Osteoblast (primary cell): ENCODE results near the gene HYAL4. TPM values are rescaled to one million over a fixed set of nuclear protein-coding genes. Genes with fewer than 3 reads are reported as not detected.

Experiments used
- DNase-seq: peaks from one replicate; pipeline ENCODE4 v3.0.0; 2011; ENCODE audit warnings: low spot score, mixed read lengths; ENCODE audit not compliant: insufficient read length; ENCODE audit errors: missing footprints
- H2AFZ ChIP-seq: 2 replicates; pipeline ENCODE4 v1.6.0; 2011; ENCODE audit warnings: mild to moderate bottlenecking, low read length
- H3K27ac ChIP-seq: 2 replicates; pipeline ENCODE4 v1.5.1; 2011; ENCODE audit warnings: mild to moderate bottlenecking, low read depth, low read length, moderate library complexity
- H3K27me3 ChIP-seq: 2 replicates; pipeline ENCODE4 v1.6.0; 2012; ENCODE audit warnings: mild to moderate bottlenecking, control low read depth, inconsistent platforms, low read length, moderate library complexity; ENCODE audit not compliant: insufficient read depth
- H3K36me3 ChIP-seq: 2 replicates; pipeline ENCODE4 v1.5.1; 2011; ENCODE audit warnings: mild to moderate bottlenecking, low read length, control low read depth, moderate library complexity; ENCODE audit not compliant: insufficient read depth
- H3K4me1 ChIP-seq: 2 replicates; pipeline ENCODE4 v1.5.1; 2011; ENCODE audit warnings: mild to moderate bottlenecking, low read length, control low read depth, moderate library complexity; ENCODE audit not compliant: insufficient read depth
- H3K4me2 ChIP-seq: 2 replicates; pipeline ENCODE4 v1.6.0; 2011; ENCODE audit warnings: mild to moderate bottlenecking, low read length; ENCODE audit not compliant: insufficient read depth
- H3K4me3 ChIP-seq: fragments of 200-600 bp; sonication (generic); 3 replicates; pipeline ENCODE4 v1.5.1; 2012; ENCODE audit warnings: mild to moderate bottlenecking, low read length, inconsistent platforms; ENCODE audit not compliant: insufficient read depth
- H3K79me2 ChIP-seq: 2 replicates; pipeline ENCODE4 v1.6.0; 2012; ENCODE audit warnings: mild to moderate bottlenecking, low read length, control low read depth, inconsistent platforms; ENCODE audit not compliant: insufficient read depth
- H3K9me3 ChIP-seq: 2 replicates; pipeline ENCODE4 v1.5.1; 2011; ENCODE audit warnings: low read depth, low read length, control low read depth
- H4K20me1 ChIP-seq: 2 replicates; pipeline ENCODE4 v1.6.0; 2012; ENCODE audit warnings: mild to moderate bottlenecking, low read length, control low read depth; ENCODE audit not compliant: insufficient read depth
- CTCF ChIP-seq: IDR thresholded peaks from 2 replicates; pipeline ENCODE4 v1.5.1; 2011; ENCODE audit warnings: mild to moderate bottlenecking, low read depth, low read length, moderate library complexity; ENCODE audit errors: extremely low read depth
- total RNA-seq: library from RNA; depleted of rRNA; stranded (reverse); fragments of >200 nt; gene quantifications from 2 replicates; pipeline ENCODE4 v1.2.3, GENCODE V29; 2012

The HYAL4 gene
- total RNA-seq, 1 donor: not detected

- no peak for TF ChIP-seq CTCF
- no peaks in the 10 kb centered on the region for H3K79me2 ChIP-seq
- no peak overlapping the region for H3K4me2 ChIP-seq
- no peaks in the 10 kb centered on the region for H3K4me1 ChIP-seq
- no peaks in the 10 kb centered on the region for H3K27me3 ChIP-seq
- DNase-seq: no peak
- H3K36me3 ChIP-seq: no peaks in the 10 kb centered on the region
- no peak overlapping the region for H3K27ac ChIP-seq
- H3K9me3 ChIP-seq: no peaks in the 10 kb centered on the region
- no peak overlapping the region for H3K4me3 ChIP-seq
- no peak overlapping the region for H2AFZ ChIP-seq
- no peaks in the 10 kb centered on the region for H4K20me1 ChIP-seq
Measured at GRCh38 chr7:123864436-123864835, 19.5 kb downstream of the HYAL4 start.

GRCh38 chr7:123864966-123865365 is 20.0 kb downstream of the HYAL4 start:
- H3K79me2 ChIP-seq: no peaks in the 10 kb centered on the region
- H3K4me3 ChIP-seq: no peak overlapping the region
- H3K36me3 ChIP-seq: no peaks in the 10 kb centered on the region
- no peak overlapping the region for H3K4me2 ChIP-seq
- no peak for DNase-seq
- H3K27me3 ChIP-seq: no peaks in the 10 kb centered on the region
- H3K4me1 ChIP-seq: no peaks in the 10 kb centered on the region
- no peaks in the 10 kb centered on the region for H3K9me3 ChIP-seq
- no peak overlapping the region for H2AFZ ChIP-seq
- no peaks in the 10 kb centered on the region for H4K20me1 ChIP-seq
- no peak for TF ChIP-seq CTCF
- no peak overlapping the region for H3K27ac ChIP-seq

- H3K4me2 ChIP-seq: no peak overlapping the region
- H4K20me1 ChIP-seq: no peaks in the 10 kb centered on the region
- no peaks in the 10 kb centered on the region for H3K4me1 ChIP-seq
- no peak overlapping the region for H3K4me3 ChIP-seq
- H3K27me3 ChIP-seq: no peaks in the 10 kb centered on the region
- H3K36me3 ChIP-seq: no peaks in the 10 kb centered on the region
- no peaks in the 10 kb centered on the region for H3K79me2 ChIP-seq
- H3K9me3 ChIP-seq: no peaks in the 10 kb centered on the region
- H3K27ac ChIP-seq: no peak overlapping the region
- peak; percentile 70 for TF ChIP-seq CTCF
- DNase-seq: no peak
- no peak overlapping the region for H2AFZ ChIP-seq
Measured at GRCh38 chr7:123865517-123866117, 20.6 kb downstream of the HYAL4 start.

- no peak overlapping the region for H3K4me2 ChIP-seq
- H4K20me1 ChIP-seq: no peaks in the 10 kb centered on the region
- DNase-seq: no peak
- H3K4me3 ChIP-seq: no peak overlapping the region
- H3K27ac ChIP-seq: no peak overlapping the region
- H3K36me3 ChIP-seq: no peaks in the 10 kb centered on the region
- no peak for TF ChIP-seq CTCF
- H2AFZ ChIP-seq: no peak overlapping the region
- H3K9me3 ChIP-seq: no peaks in the 10 kb centered on the region
- H3K79me2 ChIP-seq: no peaks in the 10 kb centered on the region
- no peaks in the 10 kb centered on the region for H3K4me1 ChIP-seq
- H3K27me3 ChIP-seq: no peaks in the 10 kb centered on the region
Measured at GRCh38 chr7:123867225-123867624, 22.3 kb downstream of the HYAL4 start.
